GM19240 (cell line): ENCODE measurements around the gene IFT80.
"Not testable (repeated sequence)": the region's sequence is repeated elsewhere in the genome, so short reads cannot be mapped to it uniquely, and the experiment has no call there.

Experiments
- DNase-seq: peaks from one replicate; pipeline ENCODE4 v3.0.0; 2011; ENCODE audit warnings: low spot score; ENCODE audit not compliant: insufficient read length

IFT80 gene

DNA sequence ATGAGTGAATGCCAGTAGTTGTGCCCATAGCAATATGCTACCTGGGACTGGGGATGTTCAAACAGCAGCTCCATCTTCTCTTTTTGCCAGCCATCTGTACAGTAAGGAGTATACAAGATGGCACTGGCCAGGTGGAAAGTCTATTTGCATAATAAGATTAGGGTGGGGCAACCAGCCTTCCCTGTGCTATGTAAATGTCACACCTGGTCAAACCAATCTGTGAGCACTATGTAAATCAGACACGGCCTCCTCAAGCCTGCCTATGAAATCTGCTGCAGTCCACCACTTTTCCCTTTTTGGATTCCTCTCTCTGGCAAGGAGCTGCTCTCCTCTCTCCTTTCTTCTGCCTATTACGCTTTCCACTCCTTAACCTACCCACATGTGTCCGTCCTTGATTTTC, 120.8 kb downstream of the IFT80 start:
- DNase-seq = no peak

DNA sequence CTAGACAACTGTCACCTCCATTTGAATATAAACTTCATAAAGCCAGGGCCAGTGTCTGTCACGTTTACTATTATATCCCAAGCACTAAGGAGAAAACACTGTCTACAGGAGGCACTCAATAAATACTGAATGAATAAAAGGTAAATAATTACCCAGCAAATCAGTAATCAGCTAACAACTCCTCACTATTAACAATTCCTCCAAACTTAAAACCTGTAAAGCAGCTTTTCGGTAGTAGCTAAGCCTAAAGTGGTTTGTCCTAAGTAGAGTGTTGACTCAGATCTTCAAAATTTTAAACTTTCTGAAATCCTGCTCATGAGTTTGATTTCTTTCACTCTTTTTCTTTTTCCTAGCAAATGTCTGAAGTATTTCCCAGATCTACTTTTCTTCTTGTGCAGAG, 133.9 kb downstream of the IFT80 start:
- no peak for DNase-seq

DNA sequence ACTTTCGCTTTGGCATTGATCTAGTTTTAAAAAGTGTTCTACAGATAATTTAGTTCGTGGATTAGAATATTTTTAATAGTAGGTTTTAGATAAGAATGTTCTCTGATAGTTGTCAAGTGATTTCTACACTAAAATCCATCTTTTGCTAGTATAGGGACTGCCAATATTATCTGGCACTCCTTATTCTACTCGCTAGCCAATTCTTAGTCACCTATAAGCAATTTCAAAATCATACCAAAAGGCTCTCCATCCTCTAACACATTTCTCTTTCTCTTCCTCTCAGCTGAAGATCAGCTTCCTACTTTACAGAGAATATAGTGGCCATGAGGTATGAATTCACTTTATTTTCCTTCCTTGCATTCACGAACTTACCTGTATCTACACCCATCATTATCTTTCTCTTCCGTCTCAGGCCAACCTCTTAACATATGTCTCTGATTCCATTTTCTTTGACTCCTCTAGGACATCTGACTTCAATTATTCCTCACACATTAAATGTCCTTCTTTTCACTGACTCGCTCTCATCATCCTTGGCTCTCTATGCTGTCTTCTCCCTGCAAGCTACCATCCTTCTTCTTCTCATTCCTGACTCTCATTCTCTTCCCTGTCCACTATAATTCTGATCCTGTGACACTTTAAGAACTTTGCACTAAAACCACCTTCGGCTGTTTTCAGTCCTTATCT, 138.3 kb downstream of the IFT80 start:
- no peak for DNase-seq

- no peak for DNase-seq
Measured at GRCh38 chr3:160259589-160259988, 139.4 kb downstream of the IFT80 start.

DNA sequence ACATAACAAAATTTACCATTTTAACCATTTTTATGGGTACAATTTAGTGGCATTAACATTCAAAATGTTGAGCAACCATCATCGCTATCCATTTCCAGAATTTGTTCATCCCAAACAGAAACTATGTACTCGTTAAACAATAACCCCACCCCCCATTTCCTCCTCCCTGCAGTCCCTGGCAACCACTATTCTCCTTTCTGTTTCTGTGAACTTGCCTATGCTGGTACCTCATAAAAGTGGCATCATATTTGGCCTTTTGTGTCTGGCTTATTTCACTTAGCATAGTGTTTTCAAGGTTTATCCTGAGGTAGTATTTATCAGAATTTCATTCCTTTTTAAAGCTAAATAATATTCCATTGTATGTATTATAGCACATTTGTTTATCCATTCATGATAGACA, 141.4 kb downstream of the IFT80 start:
- DNase-seq = no peak

- no peak for DNase-seq
Measured at GRCh38 chr3:160253298-160253697, 145.7 kb downstream of the IFT80 start.

- no peak for DNase-seq
Measured at GRCh38 chr3:160247766-160248165, 151.3 kb downstream of the IFT80 start.

DNA sequence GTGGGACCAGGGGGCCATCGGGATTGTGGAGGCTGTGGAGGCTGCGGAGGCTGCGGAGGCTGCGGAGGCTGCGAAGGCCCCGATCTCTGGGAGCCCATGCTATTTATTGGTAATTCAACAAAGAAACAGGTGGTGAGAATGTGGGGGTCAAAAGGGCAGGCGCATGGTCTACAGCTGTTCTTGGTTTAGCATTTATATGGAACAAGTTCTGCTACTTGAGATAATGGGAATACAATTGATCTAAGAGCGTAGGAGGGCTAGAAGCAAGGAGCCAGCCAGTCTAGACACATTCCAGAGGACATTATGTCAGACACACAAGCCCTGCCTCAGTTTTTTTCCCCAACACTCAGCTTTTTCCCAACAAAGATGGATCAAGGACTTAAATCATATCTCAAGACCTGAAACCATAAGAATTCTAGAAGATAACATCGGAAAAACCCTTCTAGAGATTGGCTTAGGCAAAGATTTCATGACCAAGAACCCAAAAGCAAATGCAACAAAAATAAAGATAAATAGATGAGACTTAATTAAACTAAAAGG, 153.7 kb downstream of the IFT80 start:
- DNase-seq = no peak

DNA sequence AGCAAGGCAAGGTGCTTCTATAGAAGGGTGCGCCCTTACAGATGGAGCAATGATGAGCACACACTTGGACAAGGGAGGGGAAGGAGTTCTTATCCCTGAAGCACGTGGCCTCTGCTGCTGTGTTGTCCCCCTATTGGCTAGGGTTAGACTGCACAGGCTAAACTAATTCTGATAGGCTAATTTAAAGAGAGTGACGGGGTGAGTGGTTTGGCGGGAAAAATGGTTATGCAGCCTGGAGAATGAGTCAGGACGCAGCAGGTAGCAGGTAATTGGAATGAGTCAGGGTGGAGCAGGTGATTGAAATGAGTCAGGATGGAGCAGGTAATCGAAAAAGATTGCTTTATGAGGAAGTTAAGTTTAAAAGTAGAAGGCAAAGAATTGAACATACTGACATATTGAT, 158.3 kb downstream of the IFT80 start:
- not testable (repeated sequence) for DNase-seq

- DNase-seq = no peak
Measured at GRCh38 chr3:160232014-160232413, 167.0 kb downstream of the IFT80 start.

DNA sequence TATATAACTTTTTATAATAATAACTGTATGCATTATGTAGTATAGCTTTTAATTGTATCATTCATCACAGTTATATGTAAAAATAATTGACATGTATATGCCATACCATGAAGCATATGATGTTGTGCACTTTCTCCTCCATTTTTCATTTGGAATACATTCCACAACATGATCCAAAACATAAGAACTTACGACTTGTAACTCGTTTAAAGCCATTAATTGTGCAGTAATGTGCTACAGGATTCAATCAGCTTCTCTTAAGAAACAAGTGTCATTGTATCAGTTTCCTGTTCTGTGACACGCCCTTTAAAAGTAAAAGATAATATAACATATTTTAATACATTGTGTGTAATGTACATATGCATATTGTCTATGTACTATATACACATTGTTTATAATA, 171.6 kb downstream of the IFT80 start:
- DNase-seq = no peak

GRCh38 chr3:160226026-160226907, 172.8 kb downstream of the IFT80 start:
- no peak for DNase-seq

GRCh38 chr3:160225176-160226025, 173.6 kb downstream of the IFT80 start, which contains the start of gene C3orf80:
Gene C3orf80, plus strand, starts transcription at chr3:160225422. Its CDS starts 214 bp downstream, at chr3:160225636.
- peak; percentile 26 for DNase-seq

DNA sequence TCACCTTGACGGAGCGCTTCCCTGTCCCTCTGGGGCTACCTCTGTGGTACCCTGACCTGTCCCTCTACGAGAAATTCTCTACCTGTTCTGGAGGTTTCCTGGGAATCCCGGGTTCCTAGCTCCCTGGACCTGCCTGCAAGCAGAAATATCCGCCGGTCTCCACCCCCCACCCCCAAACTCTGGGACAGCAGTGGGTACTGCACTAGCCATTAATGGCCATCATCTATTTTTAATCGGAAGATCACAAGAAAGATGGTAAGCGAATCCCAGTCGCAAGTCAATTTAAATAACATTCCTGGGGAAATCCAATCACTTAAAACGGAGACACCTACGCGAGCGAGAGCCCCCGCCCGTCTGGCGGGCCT, 174.2 kb downstream of the IFT80 start:
- no peak for DNase-seq

DNA sequence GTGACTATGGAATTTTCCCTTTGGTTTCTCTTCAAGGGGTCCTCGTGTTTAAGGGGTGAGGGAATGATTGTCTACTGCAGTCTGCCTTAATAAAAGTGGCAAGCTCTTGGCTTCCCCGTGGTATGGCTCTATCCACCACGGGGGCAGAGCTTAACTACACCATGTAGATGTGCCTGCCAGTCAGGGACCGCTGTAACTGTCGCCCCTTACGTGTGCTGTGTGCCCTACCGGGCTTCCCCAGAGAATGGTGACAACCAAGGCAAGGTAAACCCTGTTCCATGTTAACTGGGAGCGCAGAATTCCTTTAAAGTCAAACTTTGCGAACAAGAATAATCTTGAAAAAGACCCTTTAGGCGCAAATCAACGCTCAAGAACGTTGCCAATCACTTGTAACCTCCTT, 174.8 kb downstream of the IFT80 start:
- DNase-seq = no peak

DNA sequence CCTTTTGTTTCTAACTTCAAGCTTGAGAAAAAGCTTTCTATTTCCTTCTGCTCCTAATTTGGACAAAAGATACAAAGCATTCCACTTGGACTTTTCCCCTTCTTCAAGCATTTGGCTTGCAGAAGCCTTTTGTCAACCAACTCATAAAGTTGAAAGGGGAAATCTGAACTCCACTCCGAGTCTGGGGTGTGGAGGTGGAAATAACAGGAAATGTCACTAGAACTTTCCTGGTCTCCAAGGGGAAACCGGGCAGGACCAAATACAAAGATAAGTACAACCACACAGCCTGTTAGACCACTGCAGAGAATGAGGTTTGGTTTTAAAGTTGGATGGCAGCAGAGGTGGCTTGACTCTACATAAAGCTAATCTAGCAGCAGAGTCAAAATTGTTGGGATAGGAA, 178.0 kb downstream of the IFT80 start:
- no peak for DNase-seq

- no peak for DNase-seq
Measured at GRCh38 chr3:160220038-160220437, 179.0 kb downstream of the IFT80 start.

DNA sequence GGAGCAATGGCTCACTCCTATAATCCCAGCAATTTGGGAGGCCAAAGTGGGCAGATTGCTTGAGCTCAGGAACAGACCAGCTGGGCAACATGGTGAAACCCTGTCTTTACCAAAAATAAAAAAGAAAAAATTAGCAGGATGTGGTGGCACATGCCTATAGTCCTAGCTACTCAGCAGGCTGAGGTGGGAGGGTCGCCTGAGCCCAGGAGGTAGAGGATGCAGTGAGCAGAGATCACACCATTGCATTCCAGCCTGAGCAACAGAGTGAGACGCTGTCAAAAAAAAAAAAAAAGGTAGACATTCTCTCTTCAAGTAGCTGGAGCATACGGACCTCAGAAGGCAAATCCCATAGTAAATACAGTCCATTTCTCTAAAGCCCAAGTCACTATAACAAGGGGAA, 180.9 kb downstream of the IFT80 start:
- DNase-seq = no peak

DNA sequence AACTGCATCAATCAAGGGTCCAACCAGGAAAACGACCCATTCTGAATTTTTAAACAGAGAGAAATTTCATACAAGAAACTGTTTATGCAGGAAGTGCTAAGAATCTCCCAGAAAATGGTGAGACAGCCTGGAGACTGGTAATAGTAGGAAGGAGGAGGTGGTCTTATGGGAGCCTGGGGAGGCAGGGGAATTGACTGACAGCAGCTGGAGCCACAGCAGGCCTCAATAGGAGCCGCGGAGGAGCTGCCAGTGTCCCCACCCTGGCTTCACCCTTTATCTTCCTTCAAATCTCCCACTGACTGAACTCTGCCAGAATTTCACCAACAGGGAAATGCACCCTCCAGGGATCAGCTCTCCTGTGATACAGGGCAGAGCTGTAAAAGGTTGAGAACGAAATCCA, 181.3 kb downstream of the IFT80 start:
- no peak for DNase-seq

DNA sequence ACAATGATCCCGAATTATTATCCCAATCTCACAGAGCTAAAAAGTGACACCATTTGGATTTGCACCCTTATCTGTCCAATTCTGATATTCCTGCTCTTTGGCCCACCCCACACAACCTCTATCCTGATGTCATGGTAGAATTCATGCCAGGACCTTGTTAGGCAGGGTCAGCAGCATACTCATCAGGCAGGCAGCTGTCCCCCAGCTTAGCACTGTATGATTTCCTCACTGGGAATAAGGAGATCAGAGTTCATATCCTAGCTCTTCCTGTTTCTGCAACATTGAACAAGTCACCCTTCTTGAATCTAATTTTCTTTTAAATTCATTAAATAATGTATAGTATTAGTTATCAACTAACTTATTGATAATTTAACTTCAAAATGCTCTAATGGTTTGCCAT, 185.8 kb downstream of the IFT80 start:
- DNase-seq = no peak

DNA sequence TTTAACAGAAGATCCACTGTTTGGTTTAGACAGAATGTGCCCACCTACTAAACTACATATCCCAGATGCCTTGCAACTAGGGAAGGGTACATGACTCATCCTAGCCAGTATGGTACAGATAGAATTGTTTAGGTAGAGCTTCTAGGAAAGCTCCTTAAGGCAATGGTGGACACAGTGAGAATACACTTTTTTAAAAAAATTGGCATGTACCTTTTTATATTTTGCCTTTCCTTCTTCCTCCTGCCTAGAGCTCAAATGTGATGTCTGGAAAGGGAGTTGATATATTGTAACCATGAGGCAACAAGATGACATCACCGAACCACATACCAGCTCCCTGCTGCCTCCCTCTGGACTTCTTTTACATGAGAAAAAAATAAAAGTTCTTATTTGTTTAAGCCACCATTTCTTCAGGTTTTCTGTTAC, 188.2 kb downstream of the IFT80 start:
- DNase-seq = no peak

GRCh38 chr3:160210341-160210740, 188.7 kb downstream of the IFT80 start:
- DNase-seq = no peak
